ENCODE data around the gene PLXNA4.
"Not testable (repeated sequence)": the region's sequence is repeated elsewhere in the genome, so short reads cannot be mapped to it uniquely, and the experiment has no call there.

- TF ChIP-seq POLR2A (IDR thresholded peaks at IDR 0.05) = not testable (repeated sequence)
- TF ChIP-seq, protein P1, sequence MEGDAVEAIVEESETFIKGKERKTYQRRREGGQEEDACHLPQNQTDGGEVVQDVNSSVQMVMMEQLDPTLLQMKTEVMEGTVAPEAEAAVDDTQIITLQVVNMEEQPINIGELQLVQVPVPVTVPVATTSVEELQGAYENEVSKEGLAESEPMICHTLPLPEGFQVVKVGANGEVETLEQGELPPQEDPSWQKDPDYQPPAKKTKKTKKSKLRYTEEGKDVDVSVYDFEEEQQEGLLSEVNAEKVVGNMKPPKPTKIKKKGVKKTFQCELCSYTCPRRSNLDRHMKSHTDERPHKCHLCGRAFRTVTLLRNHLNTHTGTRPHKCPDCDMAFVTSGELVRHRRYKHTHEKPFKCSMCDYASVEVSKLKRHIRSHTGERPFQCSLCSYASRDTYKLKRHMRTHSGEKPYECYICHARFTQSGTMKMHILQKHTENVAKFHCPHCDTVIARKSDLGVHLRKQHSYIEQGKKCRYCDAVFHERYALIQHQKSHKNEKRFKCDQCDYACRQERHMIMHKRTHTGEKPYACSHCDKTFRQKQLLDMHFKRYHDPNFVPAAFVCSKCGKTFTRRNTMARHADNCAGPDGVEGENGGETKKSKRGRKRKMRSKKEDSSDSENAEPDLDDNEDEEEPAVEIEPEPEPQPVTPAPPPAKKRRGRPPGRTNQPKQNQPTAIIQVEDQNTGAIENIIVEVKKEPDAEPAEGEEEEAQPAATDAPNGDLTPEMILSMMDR (IDR thresholded peaks at IDR 0.05) = not testable (repeated sequence)
These were observed 186.2 kb downstream of the PLXNA4 start for GRCh38 chr7:132390049-132390448.

Measured in body of pancreas (tissue), 4 donors.